Subcutaneous adipose tissue (tissue), 4 donors: ENCODE data around the gene CUBN. TPM values are rescaled to one million over a fixed set of nuclear protein-coding genes. Genes with fewer than 3 reads are reported as not detected.

ENCODE experiments used
- total RNA-seq, 4 donors: library from RNA; depleted of rRNA; stranded (reverse); fragments of >200 nt; gene quantifications; one replicate each; pipeline ENCODE4 v1.1.0, GENCODE V29; 2016
- TF ChIP-seq, protein P1 (sequence below): fragments of 450-650 bp; IDR thresholded peaks from one replicate; pipeline ENCODE4 v1.5.1; 2016; ENCODE audit warnings: low read depth, mild to moderate bottlenecking, control low read depth, antibody characterized with exemption, moderate library complexity

CUBN gene
- total RNA-seq, 4 donors from 2014 or later, result 1.9 to 6.6 (median 4.8) TPM

- TF ChIP-seq, protein P1, sequence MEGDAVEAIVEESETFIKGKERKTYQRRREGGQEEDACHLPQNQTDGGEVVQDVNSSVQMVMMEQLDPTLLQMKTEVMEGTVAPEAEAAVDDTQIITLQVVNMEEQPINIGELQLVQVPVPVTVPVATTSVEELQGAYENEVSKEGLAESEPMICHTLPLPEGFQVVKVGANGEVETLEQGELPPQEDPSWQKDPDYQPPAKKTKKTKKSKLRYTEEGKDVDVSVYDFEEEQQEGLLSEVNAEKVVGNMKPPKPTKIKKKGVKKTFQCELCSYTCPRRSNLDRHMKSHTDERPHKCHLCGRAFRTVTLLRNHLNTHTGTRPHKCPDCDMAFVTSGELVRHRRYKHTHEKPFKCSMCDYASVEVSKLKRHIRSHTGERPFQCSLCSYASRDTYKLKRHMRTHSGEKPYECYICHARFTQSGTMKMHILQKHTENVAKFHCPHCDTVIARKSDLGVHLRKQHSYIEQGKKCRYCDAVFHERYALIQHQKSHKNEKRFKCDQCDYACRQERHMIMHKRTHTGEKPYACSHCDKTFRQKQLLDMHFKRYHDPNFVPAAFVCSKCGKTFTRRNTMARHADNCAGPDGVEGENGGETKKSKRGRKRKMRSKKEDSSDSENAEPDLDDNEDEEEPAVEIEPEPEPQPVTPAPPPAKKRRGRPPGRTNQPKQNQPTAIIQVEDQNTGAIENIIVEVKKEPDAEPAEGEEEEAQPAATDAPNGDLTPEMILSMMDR, result no peak
Observed at GRCh38 chr10:16811292-16811691, 318.3 kb downstream of the CUBN start.

- TF ChIP-seq, protein P1, result no peak
Observed at GRCh38 chr10:16809074-16809718, 320.4 kb downstream of the CUBN start.

GRCh38 chr10:16804123-16804522, 325.5 kb downstream of the CUBN start:
- TF ChIP-seq, protein P1, result no peak

DNA sequence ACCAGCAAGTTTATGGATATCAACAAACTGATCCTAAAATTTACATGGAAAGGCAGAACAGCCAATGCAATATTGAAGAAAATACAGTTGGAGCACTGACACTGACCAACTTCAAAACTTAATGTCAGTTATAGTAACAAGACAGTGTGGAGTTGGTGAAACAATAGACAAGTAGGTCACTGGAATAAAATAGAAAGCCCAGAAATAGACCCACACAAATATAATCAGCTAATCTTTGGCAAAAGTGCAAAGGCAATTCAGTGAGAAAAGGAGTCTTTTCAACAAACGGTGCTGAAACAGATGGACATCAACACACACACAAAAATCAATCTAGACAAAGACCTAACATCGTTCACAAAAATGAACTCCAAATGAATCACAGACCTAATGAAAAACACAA, 326.1 kb downstream of the CUBN start:
- TF ChIP-seq, protein P1, result no peak

GRCh38 chr10:16799621-16800020, 330.0 kb downstream of the CUBN start:
- TF ChIP-seq, protein P1, result no peak

GRCh38 chr10:16798571-16798970, 331.0 kb downstream of the CUBN start:
- TF ChIP-seq, protein P1, result no peak

DNA sequence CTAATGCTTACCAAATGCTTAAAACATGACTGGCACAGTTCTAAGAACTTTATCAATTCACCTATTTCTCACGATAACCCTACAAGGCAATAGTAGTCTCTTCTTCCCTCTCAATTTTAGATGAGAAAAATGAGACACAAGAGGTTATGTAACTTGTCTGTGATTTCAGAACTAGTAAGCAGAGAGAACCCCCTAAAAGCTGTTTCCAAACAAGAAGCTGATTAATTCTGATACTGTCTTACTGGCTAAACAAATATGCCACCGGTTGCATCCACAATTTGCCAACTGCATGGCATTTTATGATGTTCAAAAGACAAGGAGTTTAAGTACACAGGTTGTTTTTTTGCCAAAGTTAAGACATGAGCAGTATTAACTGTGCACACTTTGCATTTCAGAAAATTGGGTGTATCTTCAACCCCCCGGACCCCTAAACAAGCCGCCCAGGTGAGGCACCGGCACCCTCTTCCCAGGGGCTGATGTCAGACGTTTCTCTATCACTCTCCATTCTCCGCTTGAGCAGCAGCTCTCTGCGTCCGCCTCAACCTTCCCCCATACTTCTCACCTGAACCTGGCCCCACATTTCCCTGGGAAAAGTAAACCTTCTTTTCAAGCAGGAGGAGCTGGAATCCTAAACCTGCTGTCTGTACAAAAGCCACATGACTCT, 334.1 kb downstream of the CUBN start:
- TF ChIP-seq, protein P1, result no peak
